Activated CD8-positive, alpha-beta memory T cell treated with anti-CD3 and anti-CD28 coated beads, Interleukin-2, amount 50 U/mL, for 1 hour (primary cell): Measurements from ENCODE around the gene ZDHHC24.

ENCODE experiments used
- DNase-seq: peaks from one replicate; pipeline ENCODE4 v3.0.0-alpha.2; 2020; ENCODE audit errors: extremely low read depth

Gene ZDHHC24

GRCh38 chr11:66494935-66495334 lies 50.9 kb downstream of the ZDHHC24 start:
- no peak for DNase-seq

GRCh38 chr11:66494458-66494857 lies 51.4 kb downstream of the ZDHHC24 start:
- no peak for DNase-seq

- DNase-seq = no peak
These were observed 52.7 kb downstream of the ZDHHC24 start for GRCh38 chr11:66493130-66493529.

- no peak for DNase-seq
These were observed 53.5 kb downstream of the ZDHHC24 start for GRCh38 chr11:66492161-66492865.

GRCh38 chr11:66491315-66491935 lies 54.4 kb downstream of the ZDHHC24 start:
- DNase-seq = no peak

GRCh38 chr11:66489636-66490035 lies 56.2 kb downstream of the ZDHHC24 start:
- DNase-seq = no peak

GRCh38 chr11:66488957-66489356 lies 56.9 kb downstream of the ZDHHC24 start:
- no peak for DNase-seq

GRCh38 chr11:66484806-66485380 lies 61.0 kb downstream of the ZDHHC24 start:
- DNase-seq = no peak

GRCh38 chr11:66480117-66480938 lies 65.5 kb downstream of the ZDHHC24 start, which contains the start of gene DPP3:
TSS of gene DPP3 (plus strand) at chr11:66480434. CDS start at chr11:66482201, 1,767 bp downstream.
- DNase-seq = peak; percentile 88

GRCh38 chr11:66479394-66480116 lies 66.3 kb downstream of the ZDHHC24 start:
- DNase-seq = no peak

GRCh38 chr11:66478729-66479393 lies 67.0 kb downstream of the ZDHHC24 start:
- no peak for DNase-seq

GRCh38 chr11:66477263-66478201 lies 68.3 kb downstream of the ZDHHC24 start:
- DNase-seq = no peak

- no peak for DNase-seq
These were observed 69.0 kb downstream of the ZDHHC24 start for GRCh38 chr11:66476841-66477251.

GRCh38 chr11:66476173-66476840 lies 69.5 kb downstream of the ZDHHC24 start:
- DNase-seq = no peak

- DNase-seq = no peak
These were observed 70.3 kb downstream of the ZDHHC24 start for GRCh38 chr11:66475349-66476172.

GRCh38 chr11:66473608-66474515 lies 72.0 kb downstream of the ZDHHC24 start:
- DNase-seq = no peak

GRCh38 chr11:66473167-66473566 lies 72.7 kb downstream of the ZDHHC24 start:
- no peak for DNase-seq
